ENCODE data around the gene DCC. TPM values are rescaled to one million over a fixed set of nuclear protein-coding genes. Genes with fewer than 3 reads are reported as not detected.

DCC gene
- total RNA-seq, 1 experiment from 2014 or later, result 0.72 TPM

GRCh38 chr18:53324353-53324752 lies 984.4 kb downstream of the DCC start:
- no peak overlapping the region for H3K4me3 Mint-ChIP-seq
- peaks cover 7% of the 10 kb centered on the region for H3K9me3 Mint-ChIP-seq
- ATAC-seq (no peak), DNase-seq (ENCODE audit: low spot score) (no peak)
- no peaks in the 10 kb centered on the region for H3K36me3 Mint-ChIP-seq
- H3K27me3 Mint-ChIP-seq (ENCODE audit: low read depth), result no peaks in the 10 kb centered on the region
- TF ChIP-seq RORB (CRISPR knock-in tag; IDR thresholded peaks at IDR 0.05) (no peak), CTCF (IDR thresholded peaks at IDR 0.05) (no peak), NFE2L1 (CRISPR knock-in tag; IDR thresholded peaks at IDR 0.05) (no peak), ZNF512 (CRISPR knock-in tag; IDR thresholded peaks at IDR 0.05; ENCODE audit: borderline replicate concordance) (no peak), ERG (CRISPR knock-in tag; IDR thresholded peaks at IDR 0.05) (no peak), IRF2 (CRISPR knock-in tag; IDR thresholded peaks at IDR 0.05; ENCODE audit: borderline replicate concordance, low read depth) (no peak), PRRX2 (CRISPR knock-in tag; IDR thresholded peaks at IDR 0.05) (no peak)
- ChIA-PET CTCF (no interaction called here), POLR2A (no interaction called here)
- no peak overlapping the region for H3K27ac Mint-ChIP-seq
- no peaks in the 10 kb centered on the region for H3K4me1 Mint-ChIP-seq

GRCh38 chr18:53360501-53361443 lies 1020.8 kb downstream of the DCC start:
- H3K4me1 Mint-ChIP-seq, result no peaks in the 10 kb centered on the region
- ATAC-seq, result no peak
- no peaks in the 10 kb centered on the region for H3K9me3 Mint-ChIP-seq
- CTCF ChIA-PET, result no interaction called here
- POLR2A ChIA-PET, result no interaction called here
- no peaks in the 10 kb centered on the region for H3K27me3 Mint-ChIP-seq (ENCODE audit: low read depth)
- no peak overlapping the region for H3K4me3 Mint-ChIP-seq
- no peak for DNase-seq (ENCODE audit: low spot score)
- H3K36me3 Mint-ChIP-seq, result no peaks in the 10 kb centered on the region
- no peak overlapping the region for H3K27ac Mint-ChIP-seq
- TF ChIP-seq NR1H2 (CRISPR knock-in tag; IDR thresholded peaks at IDR 0.05) (no peak), CREM (CRISPR knock-in tag; IDR thresholded peaks at IDR 0.05) (no peak), STAT6 (CRISPR knock-in tag; conservative IDR thresholded peaks at IDR 0.05; ENCODE audit: low read depth) (no peak), ESRRA (CRISPR knock-in tag; IDR thresholded peaks at IDR 0.05; ENCODE audit: borderline replicate concordance) (no peak), USF2 (CRISPR knock-in tag; IDR thresholded peaks at IDR 0.05) (no peak), AR (CRISPR knock-in tag; IDR thresholded peaks at IDR 0.05) (no peak), ZNF396 (CRISPR knock-in tag; IDR thresholded peaks at IDR 0.05; ENCODE audit: borderline replicate concordance) (no peak), NR2C2 (CRISPR knock-in tag; IDR thresholded peaks at IDR 0.05) (no peak), E2F1 (CRISPR knock-in tag; IDR thresholded peaks at IDR 0.05) (no peak), ZMAT4 (CRISPR knock-in tag; IDR thresholded peaks at IDR 0.05) (no peak), SP1 (CRISPR knock-in tag; conservative IDR thresholded peaks at IDR 0.05) (no peak), SMAD3 (CRISPR knock-in tag; IDR thresholded peaks at IDR 0.05; ENCODE audit: borderline replicate concordance) (no peak), NFYB (CRISPR knock-in tag; conservative IDR thresholded peaks at IDR 0.05; ENCODE audit: low read depth) (no peak), ZNF416 (CRISPR knock-in tag; IDR thresholded peaks at IDR 0.05) (no peak)
